GM12878 (cell line): ENCODE measurements around the gene RAB8A. TPM values are rescaled to one million over a fixed set of nuclear protein-coding genes. Genes with fewer than 3 reads are reported as not detected.

Source experiments
- ASH2L ChIP-seq: fragments of 300-600, 200-600 bp; sonication (generic); IDR thresholded peaks from 2 replicates; pipeline ENCODE4 v1.6.1; 2017; ENCODE audit warnings: low read depth, mild to moderate bottlenecking, borderline replicate concordance
- BCL3 ChIP-seq: IDR thresholded peaks from 2 replicates; pipeline ENCODE4 v1.6.1; 2011; ENCODE audit warnings: borderline replicate concordance, low read depth, mild to moderate bottlenecking, moderate library complexity, low read length; ENCODE audit not compliant: insufficient read depth, poor library complexity, severe bottlenecking
- CBFB ChIP-seq: IDR thresholded peaks from 2 replicates; pipeline ENCODE4 v1.6.1; 2016; ENCODE audit warnings: antibody characterized with exemption, low read depth
- CEBPB ChIP-seq, 2 experiments: fragments of 150-350 bp in 1 of 2; IDR thresholded peaks; 2 replicates each; pipeline ENCODE4 v1.6.1; 2012 to 2014; ENCODE audit warnings: low read depth in 2 of 2, low read length in 2 of 2, borderline replicate concordance in 1 of 2, inconsistent platforms in 1 of 2
- CREB1 ChIP-seq: IDR thresholded peaks from 2 replicates; pipeline ENCODE4 v1.6.1; 2012; ENCODE audit warnings: low read depth, mild to moderate bottlenecking, inconsistent platforms
- FOXM1 ChIP-seq: IDR thresholded peaks from 2 replicates; pipeline ENCODE4 v1.6.1; 2012; ENCODE audit warnings: low read depth, mild to moderate bottlenecking, inconsistent platforms, low read length, moderate library complexity
- IRF4 ChIP-seq: IDR thresholded peaks from 2 replicates; pipeline ENCODE4 v1.6.1; 2011; ENCODE audit warnings: low read depth, low read length
- KDM1A ChIP-seq: fragments of 200-600 bp; sonication (generic); IDR thresholded peaks from 2 replicates; pipeline ENCODE4 v1.6.1; 2016; ENCODE audit warnings: borderline replicate concordance
- MAX ChIP-seq: IDR thresholded peaks from 2 replicates; pipeline ENCODE4 v1.6.1; 2012; ENCODE audit warnings: low read depth, low read length, improper control_type of control experiment
- MEF2B ChIP-seq: fragments of 450-650 bp; IDR thresholded peaks from 2 replicates; pipeline ENCODE4 v1.6.1; 2018; ENCODE audit warnings: mild to moderate bottlenecking, moderate library complexity; ENCODE audit not compliant: partially characterized antibody, poor library complexity, severe bottlenecking
- MTA2 ChIP-seq: fragments of 450-650 bp; IDR thresholded peaks from 2 replicates; pipeline ENCODE4 v1.6.1; 2016; ENCODE audit warnings: low read depth, mild to moderate bottlenecking, moderate library complexity
- MTA3 ChIP-seq: IDR thresholded peaks from 2 replicates; pipeline ENCODE4 v1.6.1; 2012; ENCODE audit warnings: low read length, inconsistent platforms, borderline replicate concordance
- NFIC ChIP-seq: IDR thresholded peaks from 2 replicates; pipeline ENCODE4 v1.6.1; 2012; ENCODE audit warnings: low read depth, mild to moderate bottlenecking, inconsistent platforms, low read length, moderate library complexity
- POLR2A ChIP-seq: IDR thresholded peaks from 2 replicates; pipeline ENCODE4 v1.6.1; 2011; ENCODE audit warnings: low read depth, mild to moderate bottlenecking, low read length
- POLR2AphosphoS5 ChIP-seq: IDR thresholded peaks from 2 replicates; pipeline ENCODE4 v1.6.1; 2011; ENCODE audit warnings: mild to moderate bottlenecking, low read length, inconsistent platforms
- SIX5 ChIP-seq: IDR thresholded peaks from 2 replicates; pipeline ENCODE4 v1.6.1; 2011; ENCODE audit warnings: mild to moderate bottlenecking, low read depth, low read length, moderate library complexity; ENCODE audit not compliant: severe bottlenecking
- SUPT20H ChIP-seq: IDR thresholded peaks from 2 replicates; pipeline ENCODE4 v1.6.1; 2011; ENCODE audit warnings: low read depth, mild to moderate bottlenecking, low read length, moderate library complexity, borderline replicate concordance; ENCODE audit not compliant: control insufficient read depth
- TCF12 ChIP-seq: IDR thresholded peaks from 2 replicates; pipeline ENCODE4 v1.6.1; 2011; ENCODE audit warnings: low read depth, mild to moderate bottlenecking, low read length
- TCF3 ChIP-seq: IDR thresholded peaks from 2 replicates; pipeline ENCODE4 v1.6.1; 2012; ENCODE audit warnings: low read depth, mild to moderate bottlenecking, low read length, borderline replicate concordance; ENCODE audit not compliant: insufficient read depth
- WRNIP1 ChIP-seq: IDR thresholded peaks from 2 replicates; pipeline ENCODE4 v1.6.1; 2011; ENCODE audit warnings: low read depth, low read length, improper control_type of control experiment, borderline replicate concordance
- ZBTB4 ChIP-seq: fragments of 450-650 bp; formaldehyde crosslinking; IDR thresholded peaks from 2 replicates; pipeline ENCODE4 v1.4.0; 2022; ENCODE audit warnings: mild to moderate bottlenecking, moderate library complexity
- ZBTB40 ChIP-seq: fragments of 450-650 bp; IDR thresholded peaks from 2 replicates; pipeline ENCODE4 v1.6.1; 2016; ENCODE audit warnings: mild to moderate bottlenecking, moderate library complexity, borderline replicate concordance
- polyA plus RNA-seq, 11 experiments: library from polyadenylated mRNA; depleted of rRNA in 4 of 11; unstranded in 6 of 11; stranded (reverse) in 5 of 11; fragments of >200 nt; fragmentation: Nextera tagmentation in 4 of 11; fragmentation: Illumina TruSeq in 1 of 11; extraction: Ambion mirVana in 4 of 11; extraction: Trizol in 1 of 11; gene quantifications; 1 replicate in 1 of 11; 2 replicates in 10 of 11; pipeline versions ENCODE4 v1.2.1 to v1.2.3, GENCODE V29; 2011 to 2016; ENCODE audit warnings: inconsistent platforms in 2 of 11, missing spikeins in 2 of 11, low read depth in 1 of 11
- total RNA-seq, 4 experiments: library from RNA; depleted of rRNA in 3 of 4; stranded (reverse); fragments of >200 nt in 3 of 4; fragmentation: Illumina TruSeq in 1 of 4; extraction: Trizol in 1 of 4; gene quantifications; 2 replicates each; pipeline versions ENCODE4 v1.2.1 to v1.2.3, GENCODE V29; 2013 to 2021

RAB8A gene
- total and polyA plus RNA-seq, 10 of the 15 experiments (the other 5 are each of a cell fraction or from before 2014, with no cell fraction given), result 23.9 to 314 (median 185) TPM

GRCh38 chr19:16075430-16076153, 36.1 kb upstream of the RAB8A start (continued):
- TF ChIP-seq POLR2AphosphoS5 (peak; percentile 23; the same call in 1 of the 2 replicates), CBFB (0 out of 2 replicates have a peak, but pooled peaks have one; percentile 16), ZBTB4 (CRISPR knock-in tag) (no peak), KDM1A (no peak; the same call in 1 of the 2 replicates), MAX (no peak), MTA2 (no peak), SUPT20H (no peak), TCF12 (no peak), WRNIP1 (no peak), POLR2A (no peak), NFIC (no peak), ZBTB40 (no peak), MTA3 (peak; percentile 38; the same call in 1 of the 2 replicates), IRF4 (no peak), ASH2L (no peak), SIX5 (no peak), MEF2B (no peak), CEBPB (IDR thresholded peaks at IDR 0.05; ENCODE audit: borderline replicate concordance in 1 of 2, low read depth in 2 of 2, low read length in 2 of 2) (no peak), FOXM1 (no peak), TCF3 (no peak), BCL3 (no peak), CREB1 (no peak)
